LNCAP (cell line): ENCODE measurements around the gene LZTS2.

Experiments
- TF ChIP-seq, protein P1 (sequence below): fragments of 450-650 bp; IDR thresholded peaks from 2 replicates; pipeline ENCODE4 v1.5.1; 2017; ENCODE audit warnings: mild to moderate bottlenecking

LZTS2 gene

DNA sequence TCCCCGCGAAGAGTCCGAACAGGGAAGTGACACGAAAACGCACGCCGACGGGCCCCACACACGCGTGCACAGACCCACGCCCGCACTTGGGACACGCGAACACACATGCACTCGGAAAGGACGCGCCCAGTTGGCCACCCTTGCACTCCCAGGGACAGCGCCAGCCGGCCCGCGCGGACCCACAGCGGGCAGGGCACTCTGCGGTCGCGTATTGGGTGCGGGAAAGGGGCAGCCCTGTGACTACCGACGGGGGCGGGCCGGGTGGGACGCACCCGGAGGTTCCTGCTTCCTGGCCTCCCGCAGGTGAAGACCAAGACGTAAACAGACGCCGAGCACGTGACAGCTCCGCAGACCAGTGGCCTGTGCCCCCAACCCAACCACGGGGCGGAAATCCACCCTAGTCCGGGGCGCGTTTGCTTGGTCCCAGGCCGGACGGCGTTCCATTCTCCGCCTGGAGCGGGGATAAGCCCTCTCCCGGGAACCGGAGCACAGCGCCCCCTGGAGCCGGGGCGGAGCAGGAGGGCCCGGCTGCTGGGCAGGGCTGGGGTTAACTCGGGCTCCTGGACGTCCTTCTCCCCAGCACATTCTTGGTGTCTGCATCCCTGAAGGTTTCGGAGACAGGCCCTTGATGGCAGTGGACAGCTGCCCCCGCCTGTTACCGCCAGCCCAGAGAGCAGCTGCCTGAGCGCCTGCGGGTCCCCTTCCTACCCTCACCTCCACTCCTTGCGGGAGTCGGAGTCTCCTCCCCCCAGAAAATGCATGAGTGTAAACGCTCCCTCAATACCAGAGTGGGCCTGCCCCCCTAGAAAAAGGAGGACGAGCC lies 2.0 kb upstream of the LZTS2 start:
- TF ChIP-seq, protein P1, sequence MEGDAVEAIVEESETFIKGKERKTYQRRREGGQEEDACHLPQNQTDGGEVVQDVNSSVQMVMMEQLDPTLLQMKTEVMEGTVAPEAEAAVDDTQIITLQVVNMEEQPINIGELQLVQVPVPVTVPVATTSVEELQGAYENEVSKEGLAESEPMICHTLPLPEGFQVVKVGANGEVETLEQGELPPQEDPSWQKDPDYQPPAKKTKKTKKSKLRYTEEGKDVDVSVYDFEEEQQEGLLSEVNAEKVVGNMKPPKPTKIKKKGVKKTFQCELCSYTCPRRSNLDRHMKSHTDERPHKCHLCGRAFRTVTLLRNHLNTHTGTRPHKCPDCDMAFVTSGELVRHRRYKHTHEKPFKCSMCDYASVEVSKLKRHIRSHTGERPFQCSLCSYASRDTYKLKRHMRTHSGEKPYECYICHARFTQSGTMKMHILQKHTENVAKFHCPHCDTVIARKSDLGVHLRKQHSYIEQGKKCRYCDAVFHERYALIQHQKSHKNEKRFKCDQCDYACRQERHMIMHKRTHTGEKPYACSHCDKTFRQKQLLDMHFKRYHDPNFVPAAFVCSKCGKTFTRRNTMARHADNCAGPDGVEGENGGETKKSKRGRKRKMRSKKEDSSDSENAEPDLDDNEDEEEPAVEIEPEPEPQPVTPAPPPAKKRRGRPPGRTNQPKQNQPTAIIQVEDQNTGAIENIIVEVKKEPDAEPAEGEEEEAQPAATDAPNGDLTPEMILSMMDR: peak; percentile 69

DNA sequence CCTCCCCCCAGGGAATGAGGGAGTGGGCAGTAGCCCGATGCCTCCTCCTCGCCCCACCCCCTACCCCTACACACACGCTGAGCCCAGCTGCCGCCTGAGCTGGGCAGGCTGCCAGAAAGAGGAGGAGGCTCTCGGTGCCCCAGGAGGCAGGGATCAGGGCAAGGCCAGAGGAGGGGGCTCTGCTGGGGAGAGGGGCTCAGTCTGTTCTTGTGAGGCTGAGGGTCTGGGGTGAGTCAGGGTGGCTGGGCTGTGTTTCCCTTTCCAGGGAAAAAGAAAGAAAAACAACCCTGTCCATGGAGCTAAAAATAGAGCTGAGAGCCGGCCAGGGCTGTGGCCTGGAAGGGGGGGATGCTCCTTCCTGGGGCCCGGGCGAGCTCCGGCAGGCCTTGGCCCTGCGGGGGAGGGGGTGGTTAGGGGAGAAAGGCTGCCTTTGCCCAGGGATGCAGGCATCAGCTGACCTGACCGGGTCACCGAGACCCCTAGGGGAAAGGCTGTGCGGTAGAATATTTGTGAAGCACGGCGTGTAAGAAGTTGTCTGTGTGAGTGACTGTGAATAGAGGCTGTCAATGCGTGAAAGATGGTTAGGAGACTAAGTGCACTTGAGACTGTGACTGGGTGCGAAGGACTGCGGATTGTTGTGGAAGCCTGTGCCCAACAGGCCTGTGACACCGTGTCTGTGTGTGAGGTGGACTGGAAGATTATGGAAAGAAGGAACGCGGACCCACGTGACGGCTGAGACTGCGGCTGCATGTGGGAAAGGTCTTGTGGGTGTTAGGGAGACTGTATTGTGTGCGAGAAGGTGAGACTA lies 1.2 kb upstream of the LZTS2 start:
- TF ChIP-seq, protein P1: no peak

DNA sequence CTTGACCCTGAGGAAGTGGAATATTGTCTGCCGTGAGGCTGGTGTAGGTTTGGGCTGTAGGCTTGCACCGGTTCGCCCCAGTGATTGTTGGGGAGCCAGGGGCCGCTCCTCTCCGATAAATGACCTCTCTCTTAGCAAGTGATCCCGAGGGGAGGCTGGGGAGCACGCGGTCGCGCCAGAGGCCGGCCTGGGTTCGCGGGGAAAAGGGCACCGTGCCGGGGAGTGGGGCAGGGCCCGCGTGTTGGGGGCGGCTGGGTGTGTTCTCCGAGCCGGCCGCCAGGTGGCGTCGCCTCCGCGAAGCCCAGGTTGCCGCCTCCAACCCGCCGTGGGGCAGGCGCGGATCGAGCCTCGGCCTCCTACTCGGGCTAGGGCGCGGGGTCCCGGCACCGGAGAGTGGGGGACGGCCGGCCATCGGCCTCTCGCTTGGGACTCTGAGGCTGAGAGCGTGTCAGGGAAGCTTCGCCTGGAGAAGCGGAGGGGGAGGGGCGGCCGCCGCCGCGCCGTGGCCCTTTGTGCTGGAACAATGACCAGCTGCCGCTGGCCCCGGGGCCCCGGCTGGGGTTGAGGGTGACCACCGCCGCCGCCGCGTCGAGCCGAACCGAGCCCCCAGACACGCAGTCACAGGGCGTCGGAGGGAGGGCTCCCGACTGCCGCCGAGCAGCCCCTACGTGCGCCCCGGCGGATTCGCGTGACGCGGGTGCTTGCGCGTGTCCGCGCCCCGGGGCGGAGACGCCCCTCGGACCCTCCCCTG lies 442 bp upstream of the LZTS2 start:
- TF ChIP-seq, protein P1: peak; percentile 72

DNA sequence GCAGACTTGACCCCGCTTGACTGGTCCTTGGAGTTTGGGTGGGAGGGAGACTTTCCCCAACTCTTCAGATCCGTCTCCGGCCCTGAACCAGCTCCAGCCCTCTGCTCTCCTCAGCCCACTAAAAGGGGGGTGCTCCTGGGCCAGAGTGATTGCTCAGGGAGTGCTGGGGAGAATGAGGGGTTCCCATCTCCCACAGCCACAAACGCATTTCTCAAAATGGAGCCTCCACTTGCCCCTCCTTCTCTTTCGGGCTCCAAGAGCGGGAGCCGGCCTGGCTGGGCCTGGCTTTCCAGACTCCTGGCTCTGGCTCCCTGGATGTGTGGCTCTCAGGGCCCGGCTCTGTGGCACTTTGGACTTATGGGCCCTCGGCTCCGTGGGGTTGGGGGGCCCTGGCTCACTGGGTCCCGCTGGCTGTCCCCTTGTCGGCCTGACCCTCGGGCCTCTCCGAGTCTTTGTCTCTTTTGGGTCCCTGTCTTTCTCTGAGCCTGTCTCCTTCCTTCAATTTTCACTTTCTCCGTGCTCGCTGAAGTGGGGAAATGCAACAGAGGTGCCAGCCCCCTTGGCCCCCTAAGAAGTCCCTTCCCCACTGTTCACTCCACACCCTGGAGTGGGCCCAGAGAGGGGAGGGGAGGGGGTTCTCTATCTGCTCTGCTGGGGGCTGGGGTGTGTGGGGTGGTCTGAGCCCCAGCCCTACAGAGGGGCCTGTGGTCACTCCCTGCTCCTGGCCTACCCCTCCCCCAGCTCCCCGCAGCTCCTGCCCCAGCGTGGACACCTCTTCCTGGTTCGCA lies 713 bp downstream of the LZTS2 start:
- TF ChIP-seq, protein P1: no peak

DNA sequence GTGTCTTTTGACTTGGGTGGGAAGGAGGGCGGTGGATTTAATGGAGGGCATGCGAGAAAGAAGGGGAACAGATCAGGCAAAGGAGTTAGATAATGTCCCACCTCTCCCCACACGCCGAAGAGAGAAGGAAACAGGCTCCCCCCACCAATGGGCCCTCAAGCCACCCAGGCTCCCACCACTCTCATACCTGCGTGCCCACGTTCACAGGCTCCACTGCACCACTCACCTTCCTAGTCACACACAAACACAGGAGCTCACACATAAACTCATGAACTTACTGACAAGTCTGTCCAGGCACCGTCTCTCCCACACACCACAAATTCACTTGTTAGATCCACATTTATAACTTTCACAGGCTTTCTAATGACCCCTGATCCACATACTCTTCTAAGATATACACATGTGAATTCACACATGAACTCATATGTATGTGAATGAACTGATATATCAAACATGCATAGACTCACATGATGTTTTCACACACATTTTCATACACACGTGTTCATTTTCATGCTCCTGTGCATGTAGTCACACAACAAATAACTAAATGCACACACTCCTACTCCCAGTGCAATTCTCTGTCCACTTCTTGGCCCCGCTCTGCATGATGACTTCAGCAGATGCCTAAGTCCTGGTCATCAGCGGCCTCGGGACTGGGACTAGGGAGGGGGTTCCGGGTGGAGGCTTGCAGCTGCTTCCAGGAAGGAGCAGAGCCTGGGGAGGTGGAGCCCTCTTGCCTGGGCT lies 1.5 kb downstream of the LZTS2 start:
- TF ChIP-seq, protein P1: no peak

DNA sequence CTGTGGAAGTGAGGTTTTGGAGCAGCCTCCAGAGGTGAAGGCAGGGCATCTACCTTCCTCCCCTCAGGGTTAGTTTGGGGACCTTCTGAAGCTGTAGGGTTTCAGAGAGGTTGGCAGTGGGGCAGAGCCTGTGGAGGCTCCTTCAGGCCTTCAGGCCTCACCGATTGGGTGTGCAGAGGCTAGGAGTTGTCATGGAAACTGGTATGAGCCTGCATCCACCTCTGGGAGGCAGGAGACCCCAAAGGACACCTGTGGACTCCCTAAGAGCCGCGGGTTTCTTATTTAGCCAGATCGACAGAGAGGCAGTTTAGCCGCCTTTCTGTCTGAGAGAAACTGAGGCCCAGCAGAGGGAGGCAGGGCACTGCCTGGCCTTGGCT lies 2.0 kb downstream of the LZTS2 start:
- TF ChIP-seq, protein P1: no peak
